HG03378 (cell line): ENCODE data around the gene RANBP9.

Experiments used
- ATAC-seq: cut with Tn5 transposase; IDR thresholded peaks from one replicate; pipeline ENCODE4 v1.9.1; 2021; ENCODE audit warnings: mild to moderate bottlenecking, moderate library complexity; ENCODE audit not compliant: unreplicated experiment

Gene RANBP9

DNA sequence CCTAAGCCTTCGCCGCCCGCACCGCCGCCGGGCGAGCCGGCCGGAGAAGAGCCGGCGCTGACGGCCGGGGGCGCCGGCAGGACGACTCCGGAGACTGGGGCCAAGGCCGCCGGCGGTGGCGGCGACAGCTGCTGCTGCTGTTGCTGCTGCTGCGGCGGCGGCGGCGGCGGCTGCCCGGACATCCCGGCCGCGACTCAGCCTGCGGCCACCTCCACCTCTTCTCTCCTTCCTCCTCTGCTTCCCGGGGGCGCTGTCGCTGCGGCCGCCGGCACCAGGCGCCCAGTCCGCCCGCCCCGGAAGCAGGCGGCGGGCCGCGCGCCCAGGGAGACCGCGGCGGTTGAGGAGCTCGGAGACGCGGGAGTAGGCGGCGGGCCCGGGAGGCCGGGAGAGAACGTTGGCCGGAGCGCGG, 307 bp downstream of the RANBP9 start:
- ATAC-seq = peak; percentile 30

DNA sequence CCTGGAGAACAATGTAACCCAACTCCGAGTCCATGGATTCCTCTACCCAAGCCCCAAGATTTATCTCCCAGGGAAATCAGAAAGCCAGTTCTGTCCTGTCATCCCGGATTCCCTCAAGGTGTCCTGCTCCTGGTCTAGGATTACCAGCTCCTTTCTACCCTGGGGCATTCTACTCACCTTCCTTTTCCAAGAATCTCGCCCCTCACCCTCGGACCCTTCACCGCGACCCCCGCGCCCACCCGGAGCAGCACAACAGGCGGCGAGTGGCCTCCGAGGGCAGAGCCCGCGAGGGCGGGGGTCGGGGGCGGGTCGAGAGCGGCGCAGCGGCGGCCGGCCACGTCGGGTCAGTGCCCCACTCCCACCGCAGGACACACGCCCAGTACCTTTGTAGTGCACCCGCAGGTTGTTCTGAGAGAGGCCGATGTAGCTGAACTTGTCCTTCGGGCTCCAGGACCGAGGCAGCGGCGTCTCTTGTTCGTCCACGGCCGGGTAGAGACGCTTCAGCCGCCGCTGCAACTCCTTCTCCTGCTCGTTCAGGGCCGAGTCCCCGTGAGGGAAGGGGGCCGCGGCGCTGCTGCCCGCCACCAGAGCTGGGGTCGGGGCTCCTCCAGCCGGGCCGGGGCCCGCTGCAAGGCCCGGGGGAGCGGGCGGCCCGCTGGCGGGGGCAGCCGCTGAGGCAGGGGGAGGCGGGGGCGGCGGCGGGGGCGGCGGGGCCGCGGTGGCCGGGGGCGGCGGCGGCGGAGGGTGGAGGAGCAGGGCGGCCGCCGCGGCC, 897 bp downstream of the RANBP9 start:
- no peak for ATAC-seq

DNA sequence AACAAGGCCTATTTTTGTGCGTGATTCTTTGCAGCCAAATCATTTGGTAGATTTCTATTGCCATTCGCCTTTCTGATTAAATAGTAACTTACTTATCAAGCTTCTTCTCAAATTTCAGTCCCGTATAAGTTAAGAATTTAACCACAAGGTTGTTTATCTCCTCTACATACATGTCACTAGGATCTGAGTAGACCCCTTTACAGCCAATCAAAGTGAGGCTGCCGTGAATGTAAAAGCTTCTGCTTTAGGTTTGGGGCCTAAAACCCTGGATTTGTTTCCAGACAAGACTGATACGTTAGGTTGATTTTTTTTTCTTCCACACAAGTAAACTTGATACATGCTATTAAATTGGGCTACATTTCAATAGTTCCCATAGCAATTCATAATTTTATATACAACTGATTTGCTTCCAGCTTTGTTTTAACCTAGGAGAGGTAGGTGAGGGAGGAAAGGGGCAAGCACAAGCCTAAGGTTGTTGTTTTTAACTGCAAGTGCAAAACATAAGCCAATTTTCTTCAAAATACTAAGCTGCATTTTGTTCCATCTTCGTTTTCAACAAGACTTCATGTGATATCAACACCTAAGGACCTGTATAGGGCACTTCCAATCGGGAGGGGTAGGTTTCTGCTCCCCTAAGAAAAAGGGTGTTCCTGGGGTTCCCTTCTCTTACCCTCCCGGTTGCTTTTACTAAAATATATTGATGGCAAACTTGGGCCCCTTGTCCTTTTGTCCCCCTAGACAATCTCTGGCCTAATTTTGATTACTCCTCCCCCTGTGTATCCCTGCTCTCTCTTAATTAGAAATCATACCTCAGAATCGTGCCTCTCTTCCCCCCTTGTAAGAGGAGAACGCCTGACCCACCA, 1.7 kb downstream of the RANBP9 start:
- no peak for ATAC-seq

GRCh38 chr6:13708736-13709135, 2.9 kb downstream of the RANBP9 start:
- ATAC-seq = no peak

DNA sequence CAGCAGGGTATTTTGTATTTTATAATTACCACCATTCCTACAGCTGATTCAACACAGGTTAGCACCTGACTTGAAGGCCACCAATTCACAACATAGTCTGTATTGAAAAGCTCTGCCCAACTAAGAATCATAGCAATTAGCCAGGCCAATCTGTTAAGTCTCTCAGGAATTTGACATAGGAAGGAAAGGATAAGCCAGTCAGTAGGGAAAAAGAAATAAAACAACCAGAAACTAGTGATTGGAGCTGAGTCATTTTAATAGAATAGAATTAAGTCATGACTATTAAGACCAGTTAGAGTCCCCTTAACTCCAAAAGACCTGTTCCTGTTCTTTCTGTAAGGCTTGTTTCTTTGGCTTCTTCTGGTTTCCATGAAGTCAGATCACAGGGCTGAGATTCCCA, 8.1 kb downstream of the RANBP9 start:
- no peak for ATAC-seq

GRCh38 chr6:13702809-13703302, 8.8 kb downstream of the RANBP9 start:
- peak; percentile 60 for ATAC-seq

DNA sequence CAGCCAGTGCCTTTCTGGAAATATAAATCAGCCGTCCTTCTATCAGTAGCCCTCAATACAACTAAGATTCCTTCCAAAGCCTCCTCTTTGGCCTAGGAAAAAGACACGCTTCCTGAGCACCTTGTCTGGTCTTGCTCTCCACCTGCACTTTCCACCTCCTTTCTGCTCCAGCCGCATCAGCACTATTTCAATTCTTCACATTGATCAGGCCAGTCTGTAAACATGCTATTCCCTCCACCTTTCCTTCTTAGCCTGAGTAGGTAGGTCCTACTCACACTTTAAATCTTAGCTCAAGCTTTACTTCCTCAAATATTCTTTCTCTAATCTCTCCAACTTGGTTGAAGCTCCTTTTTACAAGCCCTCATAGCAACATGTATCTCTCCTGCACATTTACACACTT, 11.4 kb downstream of the RANBP9 start:
- ATAC-seq = no peak

DNA sequence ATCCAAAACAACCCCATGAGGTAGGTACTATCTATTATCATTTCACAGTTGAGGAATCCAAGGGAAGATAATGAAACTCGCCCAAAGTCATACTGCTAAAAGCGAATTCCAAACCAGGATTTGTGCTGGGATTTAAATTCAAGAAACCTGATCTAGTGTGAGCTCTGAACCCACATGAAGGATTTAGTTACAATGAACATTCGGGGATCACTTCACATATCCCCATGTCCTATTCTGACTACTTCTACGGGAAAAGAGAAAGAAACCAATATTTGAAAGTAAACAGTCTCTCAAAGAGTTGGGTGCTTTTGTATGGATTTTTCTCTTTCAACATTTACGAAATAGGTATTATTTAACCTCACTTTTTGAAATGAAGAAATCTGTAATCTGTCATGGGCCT, 12.9 kb downstream of the RANBP9 start:
- ATAC-seq = no peak

DNA sequence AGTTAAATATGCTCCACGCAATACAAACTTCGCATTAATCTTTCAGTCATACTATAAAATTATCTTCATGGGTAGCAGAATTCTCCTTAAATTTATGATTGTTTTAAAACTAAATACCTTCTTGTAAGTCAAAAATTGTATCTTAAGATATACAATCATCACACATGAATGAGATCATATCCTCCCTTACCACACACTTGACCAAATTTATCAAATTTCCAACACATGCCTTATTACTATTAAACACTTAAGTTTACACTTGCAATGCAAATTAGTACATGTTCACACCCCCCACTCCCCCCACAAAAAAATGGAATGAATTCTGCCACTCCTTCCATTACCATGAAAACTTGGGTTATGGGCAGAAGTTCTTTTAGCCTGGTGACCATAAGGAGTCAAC, 13.8 kb downstream of the RANBP9 start:
- ATAC-seq = no peak

GRCh38 chr6:13696226-13696625, 15.4 kb downstream of the RANBP9 start:
- no peak for ATAC-seq

DNA sequence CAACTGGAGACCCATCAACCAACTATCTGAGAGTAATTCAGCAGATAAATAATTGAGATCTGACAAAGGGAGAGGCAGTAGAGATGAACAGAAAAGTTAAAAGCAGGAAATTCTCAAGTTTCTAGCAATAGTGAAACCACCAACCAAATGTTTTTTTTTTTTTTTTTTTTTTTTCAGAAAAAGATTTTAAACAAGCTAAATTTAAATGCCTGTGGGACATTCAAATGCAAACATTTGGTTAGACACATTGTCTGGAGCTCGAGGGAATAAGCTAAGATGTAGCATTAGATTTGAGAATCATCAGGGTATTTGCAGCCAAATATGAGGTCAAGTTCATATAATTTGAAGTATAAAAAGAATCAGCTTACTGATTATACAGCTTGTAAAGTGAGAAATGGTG, 16.4 kb downstream of the RANBP9 start:
- ATAC-seq = no peak

GRCh38 chr6:13694562-13694961, 17.1 kb downstream of the RANBP9 start:
- no peak for ATAC-seq

DNA sequence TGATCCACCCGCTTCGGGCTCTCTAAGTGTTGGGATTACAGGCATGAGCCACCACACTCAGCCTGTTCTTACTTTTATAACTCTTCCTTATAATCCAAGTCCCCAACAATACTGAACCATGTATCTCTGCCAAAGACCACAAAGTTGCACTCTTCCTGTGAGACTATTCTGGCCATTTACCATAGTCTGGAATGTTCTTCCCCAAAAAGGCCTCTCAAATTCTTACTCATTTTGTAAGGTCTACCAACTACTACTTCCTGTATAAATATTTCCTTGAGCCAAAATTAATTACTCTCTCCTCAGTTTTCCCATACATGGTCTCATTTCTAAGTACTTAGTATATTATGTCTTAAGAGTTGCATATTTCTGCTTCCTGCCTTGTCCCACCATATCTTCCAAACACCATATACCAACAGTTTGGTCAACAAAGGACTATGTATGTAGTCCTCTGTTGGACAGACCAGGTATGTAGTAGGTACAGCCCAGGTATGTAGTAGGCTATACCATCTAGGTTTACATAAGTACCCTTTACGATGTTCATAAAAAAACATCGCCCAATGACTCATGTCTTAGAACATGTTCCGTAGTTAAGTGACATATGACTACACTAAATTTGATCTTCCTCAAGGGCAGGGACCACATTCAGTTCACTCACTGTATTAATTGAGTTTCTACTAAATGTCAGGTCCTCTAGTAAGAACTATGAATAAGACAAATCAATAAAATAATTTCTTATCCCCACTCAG, 22.0 kb downstream of the RANBP9 start:
- no peak for ATAC-seq

DNA sequence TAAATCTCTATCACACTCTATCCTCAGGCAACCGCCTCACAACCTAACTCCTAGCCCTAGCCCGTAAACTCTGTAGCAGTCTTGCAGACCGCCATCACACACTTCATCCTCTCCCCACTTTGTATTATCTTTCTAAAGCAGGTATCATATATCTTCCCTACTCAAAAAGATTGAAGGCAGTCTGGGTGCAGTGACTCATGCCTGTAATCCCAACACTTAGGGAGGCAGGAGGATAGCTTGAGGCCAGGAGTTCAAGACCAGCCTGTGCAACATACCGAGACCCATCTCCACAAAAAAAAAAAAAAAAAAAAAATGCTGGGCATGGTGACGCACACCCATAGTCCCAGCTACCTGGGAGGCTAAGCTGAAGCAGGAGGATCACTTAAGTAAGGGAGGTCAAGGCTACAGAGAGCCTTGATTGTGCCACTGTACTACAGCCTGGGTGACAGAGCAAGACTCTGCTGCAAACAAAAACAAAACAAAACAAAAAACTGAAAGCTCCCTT, 22.9 kb downstream of the RANBP9 start:
- no peak for ATAC-seq

- ATAC-seq = no peak
Observed at GRCh38 chr6:13687917-13688351, 23.7 kb downstream of the RANBP9 start.

DNA sequence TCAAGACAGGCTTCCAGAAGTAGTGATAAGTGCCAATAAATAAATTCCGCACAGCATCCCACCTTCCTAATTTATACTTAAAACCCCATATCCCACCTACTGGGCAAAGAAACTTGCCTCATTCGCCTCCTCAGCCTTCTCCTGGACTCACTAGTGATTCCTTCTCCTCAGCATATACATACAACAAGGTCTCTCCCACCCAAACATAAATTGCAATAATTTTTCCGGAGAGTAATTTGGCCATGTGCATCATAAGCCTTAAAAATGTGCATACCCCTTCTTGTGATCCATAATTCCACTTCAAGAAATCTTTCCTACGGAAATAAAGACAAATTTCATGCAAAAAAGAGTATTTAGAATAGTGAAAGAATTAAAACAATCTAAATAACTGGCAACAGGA, 26.8 kb downstream of the RANBP9 start:
- no peak for ATAC-seq

DNA sequence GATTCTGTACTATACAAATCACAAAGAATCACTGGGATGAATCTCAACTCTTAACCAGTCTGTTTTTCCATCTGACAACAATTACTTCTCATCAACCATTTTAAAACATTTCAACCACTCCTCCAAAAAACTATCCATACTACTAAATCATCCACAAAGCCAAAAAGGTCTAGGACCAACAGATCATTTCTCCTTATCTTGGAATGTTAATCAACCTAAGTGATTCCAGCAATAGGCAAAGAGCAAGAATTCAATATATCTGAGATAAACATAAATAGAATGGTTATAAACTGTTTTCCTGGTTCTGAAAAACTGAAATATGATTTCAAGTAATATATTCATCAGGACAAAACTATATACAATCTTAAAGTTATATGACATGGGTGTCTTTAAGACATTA, 28.6 kb downstream of the RANBP9 start:
- no peak for ATAC-seq

GRCh38 chr6:13682346-13682745, 29.3 kb downstream of the RANBP9 start:
- ATAC-seq = no peak

DNA sequence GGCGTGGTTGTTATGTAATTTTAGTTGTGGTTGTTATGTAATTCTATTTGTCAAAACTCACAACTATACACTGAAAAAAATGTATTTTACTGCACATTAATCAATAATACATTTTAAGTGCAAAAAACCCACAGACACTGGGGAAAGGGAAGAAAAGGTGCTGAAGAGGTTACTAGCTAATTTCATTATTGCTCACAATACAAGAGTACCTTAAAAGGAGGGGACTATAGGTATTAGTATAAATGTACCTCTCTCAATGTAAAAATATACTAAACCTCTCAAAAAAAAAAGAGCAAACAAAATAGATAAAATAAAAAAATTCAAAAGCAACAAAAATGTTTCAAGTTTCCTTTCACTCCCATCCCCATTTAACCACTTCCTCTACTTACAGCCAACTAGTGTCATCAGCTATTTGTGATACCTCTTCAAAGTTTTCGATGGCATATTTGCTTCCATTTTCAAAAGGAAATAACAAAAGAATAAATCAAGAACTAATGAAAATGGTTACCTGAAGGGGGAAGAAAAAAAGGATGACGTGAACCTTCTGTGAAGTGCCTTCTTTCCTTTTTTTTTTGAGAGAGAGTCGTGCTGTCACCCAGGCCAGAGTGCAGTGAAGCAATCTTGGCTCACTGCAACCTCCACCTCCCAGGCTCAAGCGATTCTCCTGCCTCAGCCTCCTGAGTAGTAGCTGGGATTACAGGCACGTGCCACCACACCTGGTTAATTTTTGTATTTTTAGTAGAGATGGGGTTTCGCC, 30.2 kb downstream of the RANBP9 start:
- no peak for ATAC-seq

- ATAC-seq = no peak
Observed at GRCh38 chr6:13680448-13680968, 31.1 kb downstream of the RANBP9 start.
